Upper lobe of left lung (tissue), 4 donors: ENCODE results near the gene DCLK1.

Experiments
- CTCF ChIP-seq, 6 experiments: fragments of 450-650 bp in 4 of 6; fragments of 200-600 bp in 2 of 6; sonication (generic) in 2 of 6; IDR thresholded peaks; one replicate each; pipeline ENCODE4 v1.5.1; 2016 to 2019; ENCODE audit warnings: antibody characterized with exemption in 6 of 6
- EP300 ChIP-seq, 4 donors: sonication (generic); formaldehyde crosslinking; IDR thresholded peaks; one replicate each; pipeline ENCODE4 v1.5.1; 2017; ENCODE audit warnings: antibody characterized with exemption in 4 of 4, control low read depth in 2 of 4
- POLR2A ChIP-seq, 4 donors: fragments of 450-650 bp; IDR thresholded peaks; one replicate each; pipeline ENCODE4 v1.5.1; 2016 to 2017; ENCODE audit warnings: antibody characterized with exemption in 4 of 4, mild to moderate bottlenecking in 2 of 4

GRCh38 chr13:36086117-36086516 lies 45.1 kb downstream of the DCLK1 start:
- TF ChIP-seq POLR2A (IDR thresholded peaks at IDR 0.05): no peak
- no peak for TF ChIP-seq CTCF (IDR thresholded peaks at IDR 0.05)
- no peak for TF ChIP-seq EP300 (IDR thresholded peaks at IDR 0.05)
